ENCODE results near the gene RPL27A.

GRCh38 chr11:8719721-8720120 lies 37.1 kb downstream of the RPL27A start:
- no peak for TF ChIP-seq ZSCAN4 (tag by site-specific recombination; IDR thresholded peaks at IDR 0.05)
- TF ChIP-seq ZBTB17 (tag by site-specific recombination; IDR thresholded peaks at IDR 0.05): no peak
